HG03457 (cell line): ENCODE measurements around the gene SERPINA9.
"Not testable (repeated sequence)": the region's sequence is repeated elsewhere in the genome, so short reads cannot be mapped to it uniquely, and the experiment has no call there.

Source experiments
- ATAC-seq: cut with Tn5 transposase; IDR thresholded peaks from one replicate; pipeline ENCODE4 v1.9.1; 2021; ENCODE audit warnings: moderate number of reproducible peaks; ENCODE audit not compliant: unreplicated experiment

The SERPINA9 gene, protein sequence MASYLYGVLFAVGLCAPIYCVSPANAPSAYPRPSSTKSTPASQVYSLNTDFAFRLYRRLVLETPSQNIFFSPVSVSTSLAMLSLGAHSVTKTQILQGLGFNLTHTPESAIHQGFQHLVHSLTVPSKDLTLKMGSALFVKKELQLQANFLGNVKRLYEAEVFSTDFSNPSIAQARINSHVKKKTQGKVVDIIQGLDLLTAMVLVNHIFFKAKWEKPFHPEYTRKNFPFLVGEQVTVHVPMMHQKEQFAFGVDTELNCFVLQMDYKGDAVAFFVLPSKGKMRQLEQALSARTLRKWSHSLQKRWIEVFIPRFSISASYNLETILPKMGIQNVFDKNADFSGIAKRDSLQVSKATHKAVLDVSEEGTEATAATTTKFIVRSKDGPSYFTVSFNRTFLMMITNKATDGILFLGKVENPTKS

DNA sequence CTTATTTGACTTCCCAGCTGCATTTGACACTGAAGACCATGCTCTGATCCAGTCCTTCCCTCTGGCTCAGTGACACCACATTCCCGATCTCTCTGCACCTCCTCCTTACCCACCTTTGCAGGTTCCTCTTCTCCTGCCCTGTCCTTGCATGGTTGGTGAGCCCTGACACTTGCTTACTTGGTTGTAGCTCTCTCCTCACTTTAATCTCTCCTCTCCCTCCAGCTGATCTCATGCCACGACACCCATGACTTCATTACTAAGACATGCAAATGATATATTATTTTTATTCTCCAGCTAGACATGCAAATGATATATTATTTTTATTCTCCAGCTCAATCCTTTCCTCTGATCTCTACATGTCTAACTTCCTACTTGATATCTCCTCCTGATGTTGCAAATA, at the start of gene SERPINA9:
Gene SERPINA9 (minus strand): TSS at position 175 of the 400 bp plus-strand sequence. CDS start 6,357 bp downstream, outside the sequence.
- ATAC-seq = no peak

DNA sequence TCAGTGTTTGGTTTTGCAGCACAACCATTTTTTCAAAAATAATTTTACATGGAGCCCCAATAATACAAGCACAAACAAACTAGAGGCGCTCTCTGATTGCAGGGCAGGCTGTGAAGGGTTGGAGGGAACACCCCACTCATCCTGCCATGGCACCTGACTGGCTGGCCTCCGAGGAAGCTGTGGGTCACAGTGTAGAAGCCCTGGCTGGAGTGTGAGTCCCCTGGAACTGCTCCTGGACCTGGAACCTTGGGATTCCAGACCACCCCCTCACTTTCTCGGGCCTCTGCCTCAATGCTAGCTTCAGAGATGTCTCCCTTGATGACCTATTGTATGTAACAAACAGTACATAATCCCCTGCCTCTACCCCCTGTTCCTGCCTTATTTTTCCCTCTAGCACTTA, 48.1 kb upstream of the SERPINA9 start:
- ATAC-seq = no peak

DNA sequence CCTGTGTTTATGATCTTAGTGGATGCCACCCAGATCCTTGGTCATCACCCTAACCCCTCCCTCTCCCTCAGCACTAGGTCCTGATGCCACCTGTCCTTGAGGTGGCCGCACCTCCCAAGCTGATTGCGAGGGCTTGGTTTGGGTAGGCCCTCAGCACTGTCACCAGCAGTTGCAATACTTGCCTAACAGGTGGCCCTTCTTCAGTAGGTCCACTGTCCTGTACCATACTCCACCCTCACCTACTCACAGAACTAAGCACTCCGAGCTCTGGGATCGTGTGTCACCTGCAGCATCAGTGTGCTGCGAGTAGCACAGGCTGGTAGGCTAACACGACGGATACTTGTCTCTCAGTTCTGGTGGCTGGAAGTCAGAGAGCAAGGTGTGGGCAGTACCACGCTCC, 47.3 kb upstream of the SERPINA9 start:
- no peak for ATAC-seq

DNA sequence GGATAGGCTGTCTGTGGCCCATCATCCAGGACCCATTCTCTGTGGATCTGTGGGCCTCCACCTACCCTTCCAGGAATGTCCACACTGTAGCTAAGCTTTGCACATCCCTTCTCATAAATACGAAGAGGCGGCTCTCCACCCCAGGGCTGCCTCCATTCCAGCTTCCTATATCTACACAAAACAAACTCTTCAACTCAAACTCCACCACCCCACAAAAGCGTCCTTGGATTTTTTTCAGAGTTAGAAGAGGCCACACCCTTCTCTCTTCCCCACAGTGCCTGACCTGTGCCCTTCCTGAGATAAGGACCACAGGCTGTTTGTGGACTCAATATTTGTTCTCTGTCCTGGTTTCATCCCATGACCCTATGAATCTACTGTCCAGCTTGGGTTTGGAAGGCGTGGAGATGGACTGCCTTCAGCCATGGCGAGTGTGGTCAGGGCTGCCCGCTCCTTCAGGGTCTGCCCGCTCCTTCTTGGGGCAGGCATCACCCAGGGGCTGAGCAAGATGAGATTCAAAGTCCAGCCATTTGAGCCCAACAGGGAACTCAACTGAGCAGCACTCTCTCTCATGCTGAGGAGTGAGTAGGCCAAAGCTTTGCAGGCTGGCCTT, 46.2 kb upstream of the SERPINA9 start:
- ATAC-seq = no peak

DNA sequence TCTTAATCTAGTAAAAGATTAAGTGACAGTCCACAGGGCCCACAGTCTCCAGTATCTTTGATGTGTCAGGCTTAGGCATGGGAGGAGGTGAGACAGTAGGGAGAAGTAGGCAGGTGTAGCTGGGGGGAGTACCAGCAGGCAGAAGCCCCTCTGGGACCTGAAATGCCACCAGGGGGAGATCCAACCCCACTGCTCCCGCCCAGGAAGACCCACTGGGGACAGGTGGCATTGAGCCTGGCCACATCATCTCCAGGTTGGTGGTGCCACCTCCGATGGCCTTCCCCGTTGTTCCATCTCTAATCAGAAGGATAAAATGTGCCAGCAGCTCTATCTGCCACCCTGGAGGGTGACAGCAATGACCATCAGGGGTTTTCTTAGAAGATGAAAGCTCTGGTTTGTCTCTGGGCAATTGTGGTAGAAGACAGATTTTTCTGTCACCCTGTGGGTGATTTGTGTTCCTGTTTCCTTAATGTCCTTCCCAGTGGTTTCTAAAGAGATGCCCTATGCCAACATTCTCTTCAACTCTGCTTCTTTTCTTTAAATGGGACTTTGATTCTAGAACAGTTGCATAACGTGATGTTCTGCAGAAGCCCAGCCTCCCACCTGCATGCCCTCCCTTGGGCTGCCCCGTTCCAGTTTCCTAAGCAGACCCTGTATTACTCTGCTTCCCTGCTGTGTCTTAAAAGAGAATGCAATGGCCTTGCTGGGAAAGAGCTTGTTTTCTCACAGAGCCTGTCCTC, 45.5 kb upstream of the SERPINA9 start:
- ATAC-seq = no peak

DNA sequence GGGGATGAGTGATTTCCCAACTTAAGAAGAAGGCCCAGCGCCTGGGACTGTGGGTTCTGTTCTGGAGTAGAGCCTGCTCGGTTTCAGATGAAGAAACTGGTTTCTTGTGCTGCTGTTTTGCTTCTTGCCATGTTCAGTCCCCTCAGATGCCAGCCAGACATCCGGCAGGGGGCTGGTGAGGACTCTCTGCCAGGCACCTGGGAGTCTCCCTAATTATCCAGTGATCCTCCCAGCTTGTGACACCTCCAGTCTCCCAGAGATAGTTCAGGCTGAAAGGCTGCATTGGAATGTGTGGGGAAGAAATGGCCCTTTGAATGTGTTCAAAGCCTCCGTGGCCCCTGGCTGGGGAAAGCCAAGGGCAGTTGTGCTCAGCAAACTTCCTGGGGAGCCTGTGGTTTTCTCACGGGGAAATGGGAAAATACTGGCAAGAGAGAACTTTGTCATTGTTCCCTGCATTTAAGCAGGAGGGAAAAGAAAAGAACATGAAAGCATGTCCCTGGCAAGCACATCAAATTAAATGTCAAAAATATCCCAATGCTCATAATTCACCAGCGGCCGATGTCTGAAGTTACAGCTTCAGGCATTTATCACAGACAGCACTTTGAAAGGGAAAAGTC, 41.8 kb upstream of the SERPINA9 start:
- ATAC-seq = no peak

DNA sequence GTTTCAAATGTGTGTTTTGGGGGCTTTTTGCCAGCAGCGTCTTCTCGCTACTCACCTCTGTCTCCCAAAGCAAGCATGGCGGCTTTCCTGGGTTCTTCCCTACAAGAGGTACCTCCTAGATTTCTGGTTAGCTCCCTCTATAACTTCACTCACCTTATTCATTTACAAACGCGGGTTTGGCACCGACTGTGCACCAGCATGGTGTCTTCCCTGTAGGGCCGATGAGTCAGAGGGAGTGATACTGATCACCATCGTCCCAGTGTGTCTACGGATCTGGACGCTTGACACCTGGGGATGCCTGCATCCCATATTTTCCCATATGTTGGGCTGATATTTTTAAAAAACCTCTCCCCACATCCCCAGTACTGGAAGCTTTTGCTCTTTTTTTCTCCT, 41.2 kb upstream of the SERPINA9 start:
- no peak for ATAC-seq

DNA sequence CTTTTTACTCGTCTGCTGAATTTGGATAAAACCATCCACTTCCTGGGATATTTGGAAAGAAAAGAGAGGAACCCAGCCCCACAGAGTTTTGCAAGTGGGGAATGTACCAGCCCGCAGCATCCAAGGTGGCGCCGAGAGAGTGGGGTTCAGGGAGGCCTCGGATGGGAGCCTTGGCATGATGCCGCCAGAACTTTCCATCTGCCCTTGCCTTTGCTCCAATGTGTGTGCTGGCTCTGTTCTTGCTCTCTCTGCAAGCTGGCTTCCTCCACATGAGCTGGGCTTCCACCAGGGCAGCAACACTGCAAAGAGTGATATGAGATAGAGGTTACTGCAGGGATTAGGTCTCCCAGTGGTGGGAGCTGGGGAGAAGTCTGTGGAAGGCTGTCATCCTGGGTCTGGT, 39.9 kb upstream of the SERPINA9 start:
- ATAC-seq = no peak

DNA sequence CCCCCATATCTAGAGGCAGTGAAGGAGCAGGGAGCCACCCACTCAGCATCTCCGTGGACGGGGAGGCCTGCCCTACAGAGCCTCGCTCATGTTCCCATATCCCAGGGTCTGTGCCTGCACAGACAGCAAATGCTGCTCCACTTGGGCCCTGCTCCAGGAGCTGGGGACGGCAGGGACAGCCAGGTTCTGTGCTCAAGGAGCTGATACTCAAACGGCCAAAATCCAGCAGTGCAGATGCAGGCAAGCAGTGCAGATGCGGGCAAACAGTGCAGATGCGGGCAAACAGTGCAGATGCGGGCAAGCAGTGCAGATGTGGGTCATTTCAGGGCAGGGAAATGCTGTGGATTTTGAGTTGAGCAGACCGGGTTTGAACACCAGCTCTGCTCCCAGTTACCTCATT, 39.4 kb upstream of the SERPINA9 start:
- no peak for ATAC-seq

DNA sequence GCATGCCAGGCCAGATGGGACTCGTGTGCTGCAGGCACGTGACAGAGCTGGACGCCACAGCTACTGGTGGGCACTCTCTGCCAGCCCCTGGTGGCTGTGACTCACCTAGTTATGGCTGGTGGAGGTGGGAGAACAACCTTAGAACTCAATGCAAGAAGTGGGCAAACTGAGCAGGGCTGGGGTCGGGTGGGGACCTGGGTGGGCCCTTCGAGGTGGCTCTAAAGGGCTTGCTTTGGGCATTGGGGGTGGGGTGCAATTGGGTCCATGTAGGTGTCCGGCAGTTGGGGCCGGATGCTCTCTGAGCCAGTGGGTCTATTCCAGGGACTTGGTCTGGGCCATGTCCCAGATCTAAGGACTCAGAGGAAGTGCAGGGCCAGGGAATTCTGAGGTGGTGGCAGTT, 38.4 kb upstream of the SERPINA9 start:
- no peak for ATAC-seq

DNA sequence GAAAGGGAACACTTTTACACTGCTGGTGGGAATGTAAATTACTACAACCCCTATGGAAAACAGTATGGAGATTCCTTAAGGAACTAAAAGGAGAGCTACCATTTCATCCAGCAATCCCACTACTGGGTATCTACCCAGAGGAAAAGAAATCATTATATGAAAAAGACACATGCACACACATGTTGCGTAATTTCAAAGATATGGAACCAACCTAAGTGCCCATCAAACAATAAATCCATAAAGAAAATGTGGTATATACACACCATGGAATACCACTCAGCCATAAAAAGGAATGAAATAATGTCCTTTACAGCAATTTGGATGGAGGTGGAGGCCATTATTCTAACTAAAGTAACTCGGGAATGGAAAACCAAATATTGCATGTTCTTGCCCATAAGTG, 34.5 kb upstream of the SERPINA9 start:
- not testable (repeated sequence) for ATAC-seq

DNA sequence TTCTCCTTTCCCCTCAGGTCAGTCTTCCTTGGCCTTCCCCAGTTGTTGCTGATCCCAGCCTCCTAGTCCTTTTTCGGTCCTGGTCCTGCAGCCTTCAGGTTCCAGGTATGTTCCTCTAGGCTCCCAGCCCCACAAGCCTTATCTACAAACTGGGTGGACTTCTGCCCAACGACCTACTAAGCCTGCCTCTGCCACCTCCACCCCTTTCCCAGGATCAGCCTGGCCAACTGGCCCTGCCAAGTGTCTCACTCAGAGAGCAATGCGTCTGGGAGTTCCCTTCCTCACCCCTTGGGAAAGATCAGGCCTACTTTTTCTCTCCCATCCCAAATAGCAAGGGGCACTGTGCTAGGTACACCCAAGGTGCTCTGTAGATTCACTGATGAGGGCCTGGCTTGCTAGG, 33.4 kb upstream of the SERPINA9 start, which contains the start of gene SERPINA12:
Gene SERPINA12 (minus strand): TSS at position 114 of the 400 bp plus-strand sequence. CDS start 11,072 bp downstream, outside the sequence.
- no peak for ATAC-seq

DNA sequence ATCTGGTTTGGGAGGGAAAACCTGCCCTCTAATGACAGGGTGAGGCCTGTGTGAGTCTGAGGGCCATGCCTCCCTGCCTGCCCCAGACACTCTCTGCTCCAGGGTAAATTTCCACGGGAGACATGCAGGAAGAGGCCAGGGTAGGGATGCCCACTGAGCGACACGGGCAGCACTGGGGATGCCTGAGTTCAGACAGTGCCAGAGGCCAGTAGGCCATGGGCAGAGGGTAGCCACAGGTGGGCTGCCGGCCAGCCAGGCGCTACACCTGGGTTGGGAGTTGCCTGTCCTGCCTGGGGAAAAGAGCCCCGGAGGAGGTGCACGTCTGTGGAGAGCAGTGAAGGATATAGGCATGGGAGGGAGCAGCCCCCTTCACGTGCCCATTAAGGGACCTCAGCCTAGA, 29.6 kb upstream of the SERPINA9 start:
- ATAC-seq = no peak

DNA sequence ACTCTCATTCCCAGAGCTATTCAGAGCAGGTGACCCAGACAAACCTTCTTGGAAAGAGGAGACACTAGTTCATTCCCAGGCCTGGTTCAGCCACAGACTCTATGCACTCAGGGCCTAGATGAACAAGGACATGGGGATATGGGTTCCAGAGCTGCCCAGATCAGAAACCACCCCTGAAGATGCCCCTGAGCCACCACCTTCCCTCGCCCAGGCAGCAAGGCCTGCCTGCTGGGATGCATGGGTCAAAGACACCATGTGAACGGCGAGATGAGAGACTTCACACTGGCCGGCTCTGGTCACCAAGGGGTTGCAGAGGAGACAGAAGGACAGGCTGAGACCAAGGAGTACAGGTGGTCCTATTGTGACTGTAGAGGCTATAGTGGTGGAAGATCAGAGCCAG, 29.2 kb upstream of the SERPINA9 start:
- no peak for ATAC-seq

DNA sequence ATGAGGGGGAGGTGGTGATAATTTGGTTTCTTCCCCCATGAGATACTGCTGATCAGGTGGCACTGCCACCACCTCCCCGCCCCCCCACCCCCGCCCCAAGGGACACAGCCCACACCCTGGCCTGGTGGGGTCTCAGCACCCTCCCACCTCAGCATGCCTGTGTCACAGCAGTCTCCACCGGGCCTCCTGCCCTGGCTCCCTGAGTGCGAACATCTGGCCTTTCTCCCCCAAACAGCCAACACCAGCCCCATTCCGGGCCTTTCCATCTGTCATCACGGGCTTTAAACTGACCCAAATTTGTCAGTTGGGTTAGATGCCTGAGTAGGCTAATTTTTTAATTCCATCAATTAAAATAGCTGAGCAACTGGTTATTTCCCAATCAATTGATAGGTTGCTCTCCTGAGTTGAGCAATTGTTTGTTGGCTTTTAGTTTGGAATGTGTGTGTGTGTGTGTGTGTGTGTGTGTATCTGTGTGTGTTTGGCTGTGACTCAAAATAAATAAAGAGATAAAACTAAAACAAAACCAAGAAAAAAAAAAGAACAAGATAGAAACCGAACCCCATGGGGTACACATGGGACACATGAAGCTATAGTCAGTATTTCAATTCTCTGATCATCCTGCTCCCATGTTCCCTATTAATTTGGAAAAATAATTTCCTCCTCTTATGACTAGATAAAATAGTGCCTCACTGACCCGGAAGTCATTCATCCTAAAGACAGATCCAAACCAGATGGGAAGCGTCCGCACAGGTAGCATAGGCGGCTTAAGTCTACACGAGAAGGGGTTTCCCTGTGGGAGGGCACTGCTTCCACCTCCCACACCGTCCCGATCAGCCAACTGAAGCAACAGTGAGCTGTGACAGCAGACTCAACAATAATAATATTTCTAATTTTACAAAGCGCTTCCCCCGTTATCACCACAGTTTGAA, 25.9 kb upstream of the SERPINA9 start:
- no peak for ATAC-seq

DNA sequence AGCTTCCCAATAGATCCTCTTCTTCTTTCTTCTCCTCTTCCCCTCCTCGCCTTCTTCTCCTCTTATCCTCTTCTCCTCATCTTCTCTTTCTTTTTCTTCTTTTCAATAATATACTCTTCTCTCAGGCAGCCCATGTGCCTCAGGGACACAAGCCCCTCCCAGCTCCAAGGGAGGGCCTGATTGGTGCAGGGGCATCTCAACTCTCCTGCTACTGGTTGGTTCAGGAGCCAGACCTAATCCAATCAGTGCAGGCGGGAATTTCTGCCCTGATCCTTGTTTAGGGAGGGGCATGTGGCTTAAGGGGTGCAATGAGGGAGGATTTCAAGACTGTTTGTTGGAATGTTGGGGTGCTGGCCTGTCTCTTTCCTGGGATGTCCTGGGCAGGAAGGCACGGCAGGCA, 24.3 kb upstream of the SERPINA9 start:
- no peak for ATAC-seq

DNA sequence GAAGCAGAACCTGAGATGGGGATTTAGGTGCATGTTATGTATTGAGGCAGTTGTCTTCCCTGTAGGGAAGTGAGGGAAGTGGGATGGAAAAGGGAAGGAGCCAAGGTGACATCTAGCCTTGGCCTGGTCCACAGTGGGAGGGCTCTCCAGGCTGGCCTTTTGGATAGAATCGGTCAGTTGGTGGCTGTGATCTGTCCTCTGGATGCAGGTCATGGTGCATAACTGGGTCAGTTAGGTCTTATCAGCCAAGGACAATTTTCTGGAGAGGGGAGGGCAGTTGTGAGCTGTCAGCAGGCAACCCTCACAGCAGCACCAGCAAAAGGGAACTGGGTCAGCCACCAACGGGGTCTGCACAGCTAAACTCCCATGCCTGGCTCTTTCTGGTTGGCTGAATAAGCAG, 23.7 kb upstream of the SERPINA9 start:
- ATAC-seq = no peak

DNA sequence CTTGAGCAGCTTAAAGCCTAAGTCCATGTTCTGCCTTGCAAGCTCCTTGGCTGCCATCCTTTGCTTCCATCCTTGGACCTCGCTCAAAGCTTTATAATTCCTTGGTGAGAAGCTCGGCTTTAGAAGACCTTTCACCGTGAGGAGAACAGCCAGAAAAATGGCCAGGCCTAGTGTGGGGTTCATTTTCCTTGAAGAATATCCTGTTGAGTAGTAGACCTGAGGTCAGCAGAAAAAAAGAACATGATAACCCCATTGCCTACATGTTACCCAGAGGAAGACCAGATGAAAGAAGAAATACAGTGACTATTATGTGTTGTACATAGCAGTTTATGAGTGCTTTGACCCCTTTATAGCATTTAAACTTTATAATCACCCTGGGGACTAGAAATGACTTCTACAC, 22.2 kb upstream of the SERPINA9 start:
- ATAC-seq = no peak

DNA sequence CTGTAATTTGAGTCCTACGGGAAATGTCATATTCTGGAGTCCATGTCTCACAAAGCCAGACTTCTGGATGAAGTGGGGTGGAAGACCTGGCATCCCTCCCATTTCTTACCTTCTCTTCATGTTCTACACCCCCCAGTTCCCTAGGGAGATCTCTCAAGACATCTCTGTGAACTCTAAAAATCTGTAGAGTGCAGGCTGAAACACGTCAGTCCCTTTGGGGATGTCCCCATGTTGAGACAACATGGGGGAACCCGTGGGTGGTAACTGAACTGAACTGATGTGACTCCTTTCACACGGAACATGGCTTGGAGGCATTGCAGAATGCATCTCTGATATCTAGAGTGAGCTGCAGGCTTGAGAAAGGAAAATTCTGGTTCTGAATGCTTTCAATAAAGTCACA, 18.1 kb upstream of the SERPINA9 start:
- ATAC-seq = no peak

DNA sequence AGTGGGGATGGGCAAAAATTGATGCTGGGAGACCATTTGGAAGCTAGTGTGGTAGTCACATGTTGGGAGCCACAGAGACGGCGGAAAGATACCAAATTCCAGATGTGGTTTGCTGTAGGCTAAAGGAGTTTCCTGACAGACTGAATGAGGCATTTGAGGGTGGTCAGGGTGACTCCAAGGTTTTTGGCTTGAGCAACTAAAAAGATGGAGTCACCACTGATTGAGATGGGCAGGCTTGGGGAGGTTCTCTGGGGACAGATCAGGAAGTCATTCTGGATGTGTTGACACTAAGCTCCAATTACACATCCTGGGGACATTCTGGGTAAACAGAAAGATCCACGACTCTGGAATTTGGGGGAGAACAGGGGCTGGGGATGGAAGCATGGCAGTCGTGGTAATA, 15.5 kb upstream of the SERPINA9 start:
- ATAC-seq = no peak
